SU-DHL-6 (cell line): ENCODE measurements around the gene AIG1.

Experiments
- H2AFZ ChIP-seq: fragments of 200-600 bp; sonication (generic); 2 replicates; pipeline ENCODE4 v1.6.1; 2014; ENCODE audit warnings: low read depth, mild to moderate bottlenecking, moderate library complexity, mixed read lengths, antibody characterized with exemption, low read length; ENCODE audit not compliant: severe bottlenecking
- H3F3A ChIP-seq: fragments of 200-600 bp; shearing (Covaris generic); 2 replicates; pipeline ENCODE4 v1.6.0; 2016; ENCODE audit warnings: antibody characterized with exemption, mild to moderate bottlenecking; ENCODE audit not compliant: insufficient read depth
- H3K27ac ChIP-seq: fragments of 200-600 bp; sonication (generic); 2 replicates; pipeline ENCODE4 v1.5.1; 2016; ENCODE audit warnings: low read depth, mild to moderate bottlenecking, low read length, moderate library complexity, mixed read lengths
- H3K27me3 ChIP-seq: fragments of 200-600 bp; sonication (generic), shearing (Covaris generic); 2 replicates; pipeline ENCODE4 v1.6.0; 2014; ENCODE audit warnings: mild to moderate bottlenecking, low read length
- H3K36me3 ChIP-seq: fragments of 200-600 bp; sonication (generic); 2 replicates; pipeline ENCODE4 v1.6.1; 2014; ENCODE audit warnings: mild to moderate bottlenecking, low read length, mixed read lengths
- H3K4me2 ChIP-seq: fragments of 300-600, 200-600 bp; shearing (Covaris generic), sonication (generic); 2 replicates; pipeline ENCODE4 v1.6.0; 2014; ENCODE audit warnings: low read length, low read depth, mild to moderate bottlenecking; ENCODE audit not compliant: poor library complexity, severe bottlenecking
- H3K4me3 ChIP-seq: fragments of 200-600 bp; sonication (generic); 2 replicates; pipeline ENCODE4 v1.5.1; 2014; ENCODE audit warnings: antibody characterized with exemption, low read length, mild to moderate bottlenecking, mixed read lengths; ENCODE audit not compliant: insufficient read depth, poor library complexity, severe bottlenecking
- H3K79me2 ChIP-seq: fragments of 200-600 bp; sonication (generic); 2 replicates; pipeline ENCODE4 v1.6.1; 2014; ENCODE audit warnings: mild to moderate bottlenecking, low read length, moderate library complexity; ENCODE audit not compliant: insufficient read depth
- H3K9ac ChIP-seq: fragments of 200-600 bp; sonication (generic); 2 replicates; pipeline ENCODE4 v1.7.0; 2014; ENCODE audit warnings: mild to moderate bottlenecking, low read length
- H3K9me2 ChIP-seq: fragments of 200-600 bp; sonication (generic); replicated peaks from 2 replicates; pipeline ENCODE4 v1.6.1; 2014; ENCODE audit warnings: low read length; ENCODE audit not compliant: insufficient read depth
- H3K9me3 ChIP-seq: fragments of 200-600 bp; sonication (generic); 2 replicates; pipeline ENCODE4 v1.6.1; 2014; ENCODE audit warnings: low read length, mixed read lengths; ENCODE audit not compliant: insufficient read depth
- H4K20me1 ChIP-seq: fragments of 200-600 bp; sonication (generic); 2 replicates; pipeline ENCODE4 v1.6.1; 2014; ENCODE audit warnings: low read depth, mild to moderate bottlenecking, antibody characterized with exemption, low read length, moderate library complexity, mixed read lengths
- EZH2phosphoT487 ChIP-seq: fragments of 200-600 bp; sonication (generic), shearing (Covaris generic); conservative IDR thresholded peaks from 2 replicates; pipeline ENCODE4 v1.6.1; 2018; ENCODE audit warnings: mild to moderate bottlenecking, antibody characterized with exemption, low read length, moderate library complexity, mixed read lengths
- TF ChIP-seq, protein P1 (sequence below): fragments of 200-600 bp; sonication (generic); IDR thresholded peaks from one replicate; pipeline ENCODE4 v1.5.1; 2017; ENCODE audit warnings: antibody characterized with exemption, mild to moderate bottlenecking, low read length, moderate library complexity; ENCODE audit not compliant: insufficient read depth, poor library complexity, severe bottlenecking

Gene AIG1

DNA sequence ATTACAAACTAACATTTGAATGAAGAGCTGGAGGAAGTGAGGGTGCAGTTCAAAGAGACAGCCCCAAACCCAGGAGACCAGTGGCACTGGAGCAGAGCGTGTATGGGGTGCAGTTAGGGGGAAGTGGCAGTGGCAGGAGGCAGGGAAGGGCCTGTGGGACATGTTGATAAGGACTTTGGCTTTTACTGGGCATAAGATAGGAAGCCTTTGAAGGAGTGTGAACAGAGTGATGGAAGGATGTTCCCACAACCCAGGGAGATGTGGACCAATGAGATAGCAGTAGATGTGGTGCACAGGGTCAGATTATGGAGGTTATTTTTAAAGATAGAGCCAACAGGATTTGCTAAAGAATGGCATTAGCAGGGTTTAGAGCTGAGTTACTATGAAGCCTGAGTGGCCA, 56.4 kb downstream of the AIG1 start:
- H3K9me2 ChIP-seq: no peaks in the 10 kb centered on the region
- H3F3A ChIP-seq: no peaks in the 10 kb centered on the region
- no peaks in the 10 kb centered on the region for H4K20me1 ChIP-seq
- H3K27me3 ChIP-seq: no peaks in the 10 kb centered on the region
- no peaks in the 10 kb centered on the region for H3K36me3 ChIP-seq
- no peak overlapping the region for H3K27ac ChIP-seq
- H3K79me2 ChIP-seq: no peaks in the 10 kb centered on the region
- H3K9me3 ChIP-seq: no peaks in the 10 kb centered on the region; the same call in 1 of the 2 replicates
- H3K4me2 ChIP-seq: no peak overlapping the region
- H3K4me3 ChIP-seq: no peak overlapping the region
- H2AFZ ChIP-seq: no peak overlapping the region
- TF ChIP-seq, protein P1, sequence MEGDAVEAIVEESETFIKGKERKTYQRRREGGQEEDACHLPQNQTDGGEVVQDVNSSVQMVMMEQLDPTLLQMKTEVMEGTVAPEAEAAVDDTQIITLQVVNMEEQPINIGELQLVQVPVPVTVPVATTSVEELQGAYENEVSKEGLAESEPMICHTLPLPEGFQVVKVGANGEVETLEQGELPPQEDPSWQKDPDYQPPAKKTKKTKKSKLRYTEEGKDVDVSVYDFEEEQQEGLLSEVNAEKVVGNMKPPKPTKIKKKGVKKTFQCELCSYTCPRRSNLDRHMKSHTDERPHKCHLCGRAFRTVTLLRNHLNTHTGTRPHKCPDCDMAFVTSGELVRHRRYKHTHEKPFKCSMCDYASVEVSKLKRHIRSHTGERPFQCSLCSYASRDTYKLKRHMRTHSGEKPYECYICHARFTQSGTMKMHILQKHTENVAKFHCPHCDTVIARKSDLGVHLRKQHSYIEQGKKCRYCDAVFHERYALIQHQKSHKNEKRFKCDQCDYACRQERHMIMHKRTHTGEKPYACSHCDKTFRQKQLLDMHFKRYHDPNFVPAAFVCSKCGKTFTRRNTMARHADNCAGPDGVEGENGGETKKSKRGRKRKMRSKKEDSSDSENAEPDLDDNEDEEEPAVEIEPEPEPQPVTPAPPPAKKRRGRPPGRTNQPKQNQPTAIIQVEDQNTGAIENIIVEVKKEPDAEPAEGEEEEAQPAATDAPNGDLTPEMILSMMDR: no peak
- no peak for TF ChIP-seq EZH2phosphoT487
- H3K9ac ChIP-seq: no peak overlapping the region

DNA sequence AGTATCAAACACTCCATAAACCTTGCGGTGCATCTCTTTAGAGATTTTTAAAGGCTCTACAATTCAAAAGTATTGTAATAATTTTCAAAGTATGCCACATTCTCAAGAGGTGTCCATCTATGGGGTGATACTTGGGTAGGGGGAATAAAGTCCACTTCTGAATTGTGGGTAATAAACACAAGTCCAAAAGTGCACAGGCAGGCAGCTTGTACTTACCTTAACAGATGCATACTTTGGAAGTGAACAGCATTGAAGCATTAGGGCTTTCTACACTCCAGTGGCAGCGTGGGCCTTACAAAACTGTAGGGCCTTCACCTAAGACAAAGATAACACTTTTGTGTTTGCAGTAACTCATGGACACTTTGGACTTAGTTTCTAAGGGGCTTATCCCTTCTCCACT, 58.6 kb downstream of the AIG1 start:
- H3K9me2 ChIP-seq: no peaks in the 10 kb centered on the region
- no peak overlapping the region for H2AFZ ChIP-seq
- no peaks in the 10 kb centered on the region; the same call in 1 of the 2 replicates for H3K9me3 ChIP-seq
- no peak overlapping the region for H3K9ac ChIP-seq
- no peak overlapping the region for H3K4me3 ChIP-seq
- TF ChIP-seq, protein P1: no peak
- no peak for TF ChIP-seq EZH2phosphoT487
- no peaks in the 10 kb centered on the region for H3K36me3 ChIP-seq
- no peaks in the 10 kb centered on the region for H3K27me3 ChIP-seq
- H3K27ac ChIP-seq: no peak overlapping the region
- H3F3A ChIP-seq: no peaks in the 10 kb centered on the region
- no peaks in the 10 kb centered on the region for H3K79me2 ChIP-seq
- no peaks in the 10 kb centered on the region for H4K20me1 ChIP-seq
- no peak overlapping the region for H3K4me2 ChIP-seq

DNA sequence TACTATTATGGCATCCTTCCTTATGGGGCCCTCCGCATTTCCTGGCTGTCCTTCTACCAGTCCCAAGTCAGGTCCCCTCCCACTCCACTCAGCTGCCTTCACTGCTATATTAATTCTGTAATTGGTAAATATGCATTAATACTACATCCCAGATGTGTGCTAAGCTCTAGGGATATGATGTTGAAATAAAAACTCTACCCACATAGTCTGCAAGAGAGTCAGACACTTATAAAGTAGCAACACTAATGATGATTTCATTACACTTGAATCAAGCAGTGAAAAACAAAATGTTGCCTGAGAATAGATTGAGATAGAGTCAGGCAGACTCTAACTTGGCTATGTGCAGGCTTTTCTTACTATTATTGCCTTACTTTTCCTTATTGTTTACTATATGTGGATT, 62.4 kb downstream of the AIG1 start:
- no peaks in the 10 kb centered on the region; the same call in 1 of the 2 replicates for H3K9me3 ChIP-seq
- no peak overlapping the region for H3K27ac ChIP-seq
- TF ChIP-seq, protein P1: no peak
- TF ChIP-seq EZH2phosphoT487: no peak
- H3K4me2 ChIP-seq: no peak overlapping the region
- no peaks in the 10 kb centered on the region for H3K36me3 ChIP-seq
- H3F3A ChIP-seq: no peaks in the 10 kb centered on the region
- no peaks in the 10 kb centered on the region for H3K27me3 ChIP-seq
- H2AFZ ChIP-seq: no peak overlapping the region
- no peak overlapping the region for H3K4me3 ChIP-seq
- no peak overlapping the region for H3K9ac ChIP-seq
- H3K79me2 ChIP-seq: no peaks in the 10 kb centered on the region
- H3K9me2 ChIP-seq: no peaks in the 10 kb centered on the region
- no peaks in the 10 kb centered on the region for H4K20me1 ChIP-seq

DNA sequence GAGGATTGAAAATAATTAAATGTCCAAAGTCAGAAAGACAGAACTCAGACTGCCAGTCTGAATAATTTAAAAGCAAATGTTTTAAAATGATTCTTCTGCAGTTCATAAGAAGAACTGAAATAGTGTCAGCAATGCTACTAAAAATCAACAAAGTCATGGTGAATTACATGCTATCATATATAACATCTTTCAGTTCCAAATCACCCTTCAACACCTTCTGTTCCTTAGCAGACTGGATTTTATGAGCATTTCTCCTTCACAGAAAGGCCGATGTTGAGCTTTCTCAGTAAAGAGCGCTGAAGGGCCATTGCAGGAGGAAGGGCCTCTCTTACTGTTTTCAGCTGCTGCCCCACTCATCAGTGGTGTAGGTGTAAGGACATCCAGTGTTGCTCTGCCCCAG, 63.3 kb downstream of the AIG1 start:
- no peaks in the 10 kb centered on the region for H3K9me2 ChIP-seq
- no peak overlapping the region for H3K9ac ChIP-seq
- H3K4me3 ChIP-seq: no peak overlapping the region

More for the DNA sequence above, 63.3 kb downstream of the AIG1 start:
- TF ChIP-seq EZH2phosphoT487: no peak
- no peaks in the 10 kb centered on the region for H3K79me2 ChIP-seq
- no peak overlapping the region for H2AFZ ChIP-seq
- H3F3A ChIP-seq: no peaks in the 10 kb centered on the region
- no peaks in the 10 kb centered on the region for H3K27me3 ChIP-seq
- no peaks in the 10 kb centered on the region for H3K36me3 ChIP-seq
- H4K20me1 ChIP-seq: no peaks in the 10 kb centered on the region
- H3K27ac ChIP-seq: no peak overlapping the region
- H3K4me2 ChIP-seq: no peak overlapping the region
- no peaks in the 10 kb centered on the region; the same call in 1 of the 2 replicates for H3K9me3 ChIP-seq
